NAMALWA (cell line): ENCODE measurements around the gene HDAC6.
A peak's percentile ranks its signal among the peaks of the same experiment; 100 is the strongest.
"Not testable (repeated sequence)": the region's sequence is repeated elsewhere in the genome, so short reads cannot be mapped to it uniquely, and the experiment has no call there.

Source experiments
- DNase-seq: peaks from one replicate; pipeline ENCODE4 v3.0.0-alpha.2; 2015; ENCODE audit warnings: low spot score

HDAC6 gene

DNA sequence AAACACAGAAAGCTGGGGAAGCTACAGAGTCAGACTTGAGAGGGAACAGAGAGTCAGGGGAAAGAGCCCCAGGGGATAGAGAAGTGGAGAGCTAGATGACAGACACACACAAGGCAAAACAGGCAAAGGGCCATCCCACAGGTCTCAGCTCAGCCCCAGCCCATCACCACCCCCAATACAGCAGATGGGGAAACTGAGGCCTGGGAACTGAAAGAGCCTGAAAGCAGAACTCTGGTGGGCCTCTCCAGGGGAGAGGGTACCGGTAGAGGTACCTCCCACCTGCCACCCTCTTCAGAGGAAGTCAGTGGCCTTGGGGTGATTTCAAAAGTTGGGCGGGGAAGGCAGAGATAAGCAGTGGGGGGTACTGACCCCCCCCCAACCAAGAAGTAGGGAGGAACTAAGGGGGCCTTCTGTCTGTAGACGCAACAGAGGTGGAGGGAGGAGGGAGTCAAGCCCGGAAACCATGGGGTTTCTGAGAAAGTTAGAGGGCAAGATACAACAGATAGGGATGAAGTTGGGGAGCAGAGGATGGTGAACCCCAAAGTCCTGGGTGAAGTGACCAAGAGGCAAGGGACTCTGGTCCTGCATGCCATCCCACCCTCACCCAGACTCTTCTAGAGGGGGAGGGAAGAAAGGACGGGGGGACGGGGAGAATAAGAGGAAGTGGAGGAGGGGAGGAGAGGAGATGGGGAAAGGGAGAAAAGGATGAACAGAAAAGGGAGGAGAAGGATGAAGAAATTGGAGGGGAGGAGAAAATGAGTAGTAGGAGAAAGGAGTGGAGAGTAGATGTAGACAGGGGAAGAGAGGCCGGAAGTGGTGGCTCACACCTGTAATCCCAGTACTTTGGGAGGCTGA, 12.3 kb upstream of the HDAC6 start:
- no peak for DNase-seq

DNA sequence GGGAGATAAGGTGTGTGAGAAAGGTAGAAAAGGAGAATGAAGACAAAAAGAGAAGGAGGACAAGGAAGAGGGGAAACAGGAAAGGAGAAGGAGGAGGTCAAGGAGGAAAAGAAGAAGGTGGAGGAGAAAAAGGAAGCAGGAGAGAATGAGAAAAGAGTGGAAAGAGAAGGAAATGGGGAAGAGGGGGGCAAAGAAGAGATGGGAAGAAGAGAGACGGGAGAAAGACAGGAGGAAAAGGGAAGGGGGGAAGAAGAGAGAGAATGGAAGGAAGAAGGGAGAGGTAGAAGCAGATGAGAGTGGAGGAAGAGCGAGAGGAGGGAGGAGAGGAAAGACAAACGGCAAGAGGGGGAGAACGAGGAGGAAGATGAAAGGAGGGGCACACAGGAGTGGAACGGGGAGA, 11.4 kb upstream of the HDAC6 start:
- DNase-seq, result no peak

DNA sequence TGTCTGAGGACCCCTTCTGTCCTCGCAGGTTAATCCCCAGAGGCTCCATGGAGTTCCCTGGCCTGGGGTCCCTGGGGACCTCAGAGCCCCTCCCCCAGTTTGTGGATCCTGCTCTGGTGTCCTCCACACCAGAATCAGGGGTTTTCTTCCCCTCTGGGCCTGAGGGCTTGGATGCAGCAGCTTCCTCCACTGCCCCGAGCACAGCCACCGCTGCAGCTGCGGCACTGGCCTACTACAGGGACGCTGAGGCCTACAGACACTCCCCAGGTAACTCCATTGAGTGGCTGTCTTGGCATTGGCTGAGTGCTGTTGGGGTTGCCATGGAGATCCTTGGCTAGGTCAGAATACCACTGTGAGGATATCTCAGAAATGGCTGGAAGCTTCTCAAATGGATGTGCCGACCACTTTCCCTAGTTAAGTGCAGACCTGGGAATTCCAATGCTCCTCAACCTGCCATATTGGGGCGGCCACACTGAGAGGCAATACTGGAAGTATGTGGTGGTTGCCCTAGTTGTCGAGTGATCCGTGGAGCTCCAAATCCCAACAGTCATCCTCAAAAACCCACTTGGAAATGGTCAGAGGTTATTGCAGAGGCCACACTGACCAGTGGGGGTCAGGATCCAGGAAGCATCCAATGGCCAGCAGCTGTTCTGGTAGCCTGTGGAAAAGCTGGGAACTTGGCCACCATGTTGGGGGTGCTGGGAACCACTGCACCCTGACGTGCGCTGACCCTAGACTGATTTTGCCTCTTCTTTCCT, 10.6 kb upstream of the HDAC6 start:
- no peak for DNase-seq

DNA sequence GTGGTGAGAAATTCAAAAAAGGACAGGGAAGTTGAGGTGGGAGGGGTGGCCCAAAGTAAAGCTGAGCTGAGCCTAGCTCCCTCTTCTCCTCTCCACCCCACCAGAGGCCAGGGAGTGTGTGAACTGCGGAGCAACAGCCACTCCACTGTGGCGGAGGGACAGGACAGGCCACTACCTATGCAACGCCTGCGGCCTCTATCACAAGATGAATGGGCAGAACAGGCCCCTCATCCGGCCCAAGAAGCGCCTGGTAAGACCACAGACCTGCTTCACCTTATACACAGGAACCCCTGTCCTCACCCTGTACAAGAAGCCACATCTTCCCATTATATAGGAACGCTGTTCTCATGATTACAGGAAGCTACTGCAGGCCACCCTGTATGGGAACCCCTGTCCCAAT, 9.6 kb upstream of the HDAC6 start:
- DNase-seq, result no peak

DNA sequence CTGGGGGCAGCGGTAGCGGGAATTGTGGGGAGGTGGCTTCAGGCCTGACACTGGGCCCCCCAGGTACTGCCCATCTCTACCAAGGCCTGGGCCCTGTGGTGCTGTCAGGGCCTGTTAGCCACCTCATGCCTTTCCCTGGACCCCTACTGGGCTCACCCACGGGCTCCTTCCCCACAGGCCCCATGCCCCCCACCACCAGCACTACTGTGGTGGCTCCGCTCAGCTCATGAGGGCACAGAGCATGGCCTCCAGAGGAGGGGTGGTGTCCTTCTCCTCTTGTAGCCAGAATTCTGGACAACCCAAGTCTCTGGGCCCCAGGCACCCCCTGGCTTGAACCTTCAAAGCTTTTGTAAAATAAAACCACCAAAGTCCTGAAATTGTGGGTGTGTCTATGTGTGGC, 7.9 kb upstream of the HDAC6 start:
- DNase-seq, result no peak

DNA sequence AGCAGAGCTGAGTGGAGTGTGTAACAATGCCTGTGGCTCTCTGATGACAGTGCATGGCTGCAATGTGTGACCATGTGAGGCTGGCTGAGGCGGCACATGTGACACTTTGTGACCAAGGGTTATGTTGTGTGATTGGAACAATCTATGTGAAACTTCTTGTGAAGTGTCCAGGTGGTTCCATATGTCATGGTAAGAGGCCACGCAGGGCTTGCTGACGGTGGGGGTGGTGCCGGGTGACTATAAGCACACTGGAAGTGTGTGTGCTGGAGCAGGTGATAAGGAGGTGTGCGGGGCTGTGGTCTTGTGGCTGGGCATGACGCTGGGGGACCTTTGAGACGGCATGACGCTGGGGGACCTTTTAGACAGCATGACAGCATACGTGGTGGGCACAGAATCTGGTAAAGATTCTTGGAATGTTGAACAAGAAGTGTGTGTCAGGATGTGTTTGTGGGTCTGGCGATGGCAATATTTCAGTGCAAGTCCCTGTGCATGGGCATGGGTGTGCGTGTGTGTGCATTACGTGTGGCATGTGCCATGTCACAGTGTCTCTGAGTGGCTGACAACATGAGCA, 7.4 kb upstream of the HDAC6 start:
- no peak for DNase-seq

DNA sequence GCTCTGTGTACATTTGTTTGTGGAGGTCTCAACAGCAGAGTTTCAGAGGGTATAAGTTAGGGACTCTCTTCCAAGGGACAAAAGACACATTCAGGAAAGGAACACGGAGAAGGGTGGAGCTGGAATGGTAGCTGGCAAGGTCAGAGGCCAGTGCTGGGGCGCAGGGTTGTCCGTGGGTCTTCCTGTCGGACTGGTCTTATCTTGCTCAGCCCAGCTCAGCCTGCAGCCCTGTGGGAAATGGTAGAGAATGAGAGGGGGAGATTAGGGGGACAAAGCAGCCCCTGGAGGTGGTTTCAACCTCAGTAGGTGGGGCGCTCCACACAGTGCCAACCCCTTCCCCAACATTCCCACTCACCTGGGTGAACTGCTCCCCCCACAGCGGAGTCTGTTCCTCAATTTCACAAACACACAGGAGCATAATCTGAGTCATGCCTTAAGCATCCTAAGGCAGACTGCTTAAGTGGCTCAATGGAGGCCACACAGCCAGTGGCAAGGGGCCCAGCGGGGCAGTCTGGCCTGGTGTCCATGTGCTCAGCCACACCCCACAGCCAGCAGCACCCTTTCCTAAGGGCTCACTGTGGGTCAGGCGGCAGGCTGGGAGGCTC, 6.9 kb upstream of the HDAC6 start:
- DNase-seq, result no peak

DNA sequence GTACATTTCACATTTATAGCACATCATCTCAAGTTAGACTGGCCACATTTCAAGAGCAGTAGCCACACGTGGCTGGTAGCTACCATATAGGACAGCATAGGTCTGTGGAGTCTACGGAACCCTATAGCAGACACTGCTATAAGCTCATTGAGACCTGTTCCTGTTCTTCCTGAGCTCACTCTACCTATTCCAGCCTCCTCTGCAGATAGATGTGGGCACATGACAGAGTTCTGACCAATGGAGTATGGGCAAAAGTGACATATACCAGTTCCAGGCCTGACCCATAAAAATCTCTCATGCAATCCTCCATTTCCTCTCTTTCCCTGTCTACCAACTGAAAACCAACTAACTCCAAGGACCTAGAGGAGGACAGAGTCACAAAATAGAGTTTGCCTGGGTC, 3.5 kb upstream of the HDAC6 start:
- no peak for DNase-seq

DNA sequence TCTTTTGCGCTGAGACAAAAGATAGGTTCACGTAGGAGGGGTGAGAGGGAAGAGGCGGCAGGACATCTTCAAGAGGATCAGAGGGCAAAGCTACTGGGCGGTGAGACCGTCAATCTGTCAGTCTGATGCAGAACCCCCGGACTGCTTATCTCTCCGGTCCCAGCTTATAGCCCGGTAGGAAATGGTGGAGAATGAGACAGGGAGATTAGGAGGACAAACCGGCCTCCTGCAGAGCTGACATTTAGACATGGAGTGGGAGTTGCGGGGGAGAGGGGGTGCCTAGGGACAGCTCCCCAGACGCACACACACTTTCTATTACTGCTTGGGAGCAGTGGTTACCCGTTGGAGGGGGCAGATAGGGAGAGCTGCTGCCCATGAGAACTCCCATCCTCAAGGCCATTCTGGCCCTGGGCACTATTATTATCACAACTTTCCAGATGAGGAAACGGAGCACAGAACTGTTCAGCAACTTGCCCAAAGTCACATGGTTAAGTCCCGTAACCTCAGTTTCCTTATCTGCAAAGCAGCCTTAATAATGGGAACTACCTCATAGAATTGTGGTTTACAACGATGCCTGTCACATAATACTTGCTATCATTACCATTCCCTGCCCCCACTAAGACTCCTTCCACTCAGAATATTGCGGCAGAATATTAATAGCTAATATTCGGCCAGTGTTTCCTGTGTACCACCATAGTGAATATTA, 1.1 kb upstream of the HDAC6 start:
- DNase-seq, result peak; percentile 1

DNA sequence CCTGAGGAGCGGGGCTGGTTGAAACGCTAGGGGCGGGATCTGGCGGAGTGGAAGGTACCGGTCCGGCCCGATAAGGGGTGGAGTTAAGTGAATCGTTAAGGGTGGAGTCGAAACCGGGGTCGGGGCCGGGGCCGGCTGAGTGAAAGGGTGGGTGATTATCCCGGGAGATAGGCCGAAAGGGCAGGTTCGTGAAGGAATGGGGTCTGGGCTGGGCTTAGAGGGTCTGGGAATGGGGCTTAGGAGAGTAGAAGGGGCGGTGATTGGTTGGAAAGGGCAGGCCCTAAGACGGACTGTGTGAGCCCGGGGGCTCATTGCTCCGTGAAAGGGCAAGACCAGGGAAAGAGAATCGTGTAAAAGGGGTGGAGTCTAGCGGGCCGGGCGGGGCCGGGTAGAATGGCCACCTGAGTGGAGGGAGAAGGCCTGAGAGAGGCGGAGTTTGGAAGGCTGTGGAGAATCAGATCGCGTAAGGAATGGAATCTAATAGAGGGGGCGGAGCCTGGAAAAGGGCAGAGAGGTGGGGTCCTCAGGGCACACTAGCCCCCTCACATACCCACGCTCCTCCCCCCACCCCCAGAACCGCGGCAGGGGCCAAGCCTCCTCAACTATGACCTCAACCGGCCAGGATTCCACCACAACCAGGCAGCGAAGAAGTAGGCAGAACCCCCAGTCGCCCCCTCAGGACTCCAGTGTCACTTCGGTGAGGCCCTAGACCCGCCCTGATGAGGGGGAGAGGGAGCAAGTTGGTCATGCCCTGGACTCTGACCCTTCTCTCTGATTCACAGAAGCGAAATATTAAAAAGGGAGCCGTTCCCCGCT, 430 bp downstream of the HDAC6 start:
- DNase-seq, result peak; percentile 89

DNA sequence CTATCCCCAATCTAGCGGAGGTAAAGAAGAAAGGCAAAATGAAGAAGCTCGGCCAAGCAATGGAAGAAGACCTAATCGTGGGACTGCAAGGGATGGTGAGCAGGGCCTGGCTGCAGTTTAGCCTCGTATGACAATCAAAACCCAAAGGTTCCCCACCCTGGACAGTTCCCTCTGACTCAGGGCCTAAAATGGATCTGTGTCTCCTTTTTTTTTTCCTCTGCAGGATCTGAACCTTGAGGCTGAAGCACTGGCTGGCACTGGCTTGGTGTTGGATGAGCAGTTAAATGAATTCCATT, 986 bp downstream of the HDAC6 start:
- DNase-seq, result no peak

DNA sequence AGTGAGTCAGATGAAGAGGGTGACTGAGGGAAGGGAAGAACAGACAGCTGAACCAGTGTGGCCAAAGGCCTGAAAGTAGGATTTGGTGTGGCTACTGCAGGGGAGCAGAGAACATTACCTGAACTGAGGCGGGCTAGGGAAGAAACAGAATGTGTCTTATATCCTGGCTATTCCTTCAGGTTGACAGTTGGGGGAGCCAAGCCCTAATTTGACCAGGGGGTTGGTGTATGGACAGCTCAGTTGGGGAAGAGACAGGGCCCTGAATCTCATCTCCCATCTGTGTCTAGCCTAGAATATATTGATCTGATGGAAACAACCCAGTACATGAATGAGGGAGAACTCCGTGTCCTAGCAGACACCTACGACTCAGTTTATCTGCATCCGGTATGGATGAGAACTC, 4.2 kb downstream of the HDAC6 start:
- DNase-seq, result peak; percentile 4

DNA sequence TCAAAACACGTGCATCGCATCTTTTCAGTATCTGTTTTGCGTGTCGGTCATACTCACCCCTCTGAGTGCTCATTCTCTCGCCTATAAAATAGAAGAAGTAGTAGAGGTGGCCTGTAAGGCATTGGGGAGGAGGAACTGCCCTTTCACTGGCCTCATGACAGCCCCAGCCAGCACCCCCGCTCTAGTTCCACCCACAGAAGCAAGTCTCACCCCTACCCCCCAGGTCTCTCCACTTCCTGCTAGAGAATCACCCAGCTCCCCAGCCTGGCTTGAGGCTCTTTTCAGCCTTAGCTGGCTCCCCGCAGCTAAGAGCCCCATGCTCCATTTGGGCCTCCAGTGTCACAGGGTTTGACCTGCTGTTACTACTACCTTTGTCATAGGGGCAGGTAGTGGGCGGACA, 11.8 kb downstream of the HDAC6 start:
- no peak for DNase-seq

DNA sequence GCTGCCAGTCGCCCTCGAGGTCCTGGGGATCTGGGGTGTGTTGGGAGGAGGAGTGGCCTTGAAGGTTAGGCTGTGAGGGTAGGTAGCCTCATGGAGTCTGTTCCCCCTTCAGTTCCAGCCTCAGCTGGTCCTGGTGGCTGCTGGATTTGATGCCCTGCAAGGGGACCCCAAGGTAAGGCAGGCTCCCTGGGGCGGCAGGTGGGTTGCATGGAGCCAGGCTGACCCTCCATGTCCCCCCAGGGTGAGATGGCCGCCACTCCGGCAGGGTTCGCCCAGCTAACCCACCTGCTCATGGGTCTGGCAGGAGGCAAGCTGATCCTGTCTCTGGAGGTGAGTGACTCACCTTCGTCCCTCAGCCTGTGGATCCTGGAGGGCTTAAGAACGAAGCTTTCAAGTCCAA, 12.9 kb downstream of the HDAC6 start:
- DNase-seq, result no peak

DNA sequence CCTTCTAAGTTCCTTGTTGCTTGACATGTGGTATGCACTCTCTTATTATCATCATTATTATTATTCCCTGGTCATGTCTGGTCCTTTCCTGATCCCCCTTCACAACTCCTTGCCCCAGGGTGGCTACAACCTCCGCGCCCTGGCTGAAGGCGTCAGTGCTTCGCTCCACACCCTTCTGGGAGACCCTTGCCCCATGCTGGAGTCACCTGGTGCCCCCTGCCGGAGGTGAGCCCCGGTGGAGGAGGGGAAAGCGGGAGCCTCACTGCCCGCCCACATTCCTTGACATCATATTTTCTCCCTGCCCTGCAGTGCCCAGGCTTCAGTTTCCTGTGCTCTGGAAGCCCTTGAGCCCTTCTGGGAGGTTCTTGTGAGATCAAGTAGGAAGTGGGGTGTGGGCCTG, 13.4 kb downstream of the HDAC6 start:
- no peak for DNase-seq

DNA sequence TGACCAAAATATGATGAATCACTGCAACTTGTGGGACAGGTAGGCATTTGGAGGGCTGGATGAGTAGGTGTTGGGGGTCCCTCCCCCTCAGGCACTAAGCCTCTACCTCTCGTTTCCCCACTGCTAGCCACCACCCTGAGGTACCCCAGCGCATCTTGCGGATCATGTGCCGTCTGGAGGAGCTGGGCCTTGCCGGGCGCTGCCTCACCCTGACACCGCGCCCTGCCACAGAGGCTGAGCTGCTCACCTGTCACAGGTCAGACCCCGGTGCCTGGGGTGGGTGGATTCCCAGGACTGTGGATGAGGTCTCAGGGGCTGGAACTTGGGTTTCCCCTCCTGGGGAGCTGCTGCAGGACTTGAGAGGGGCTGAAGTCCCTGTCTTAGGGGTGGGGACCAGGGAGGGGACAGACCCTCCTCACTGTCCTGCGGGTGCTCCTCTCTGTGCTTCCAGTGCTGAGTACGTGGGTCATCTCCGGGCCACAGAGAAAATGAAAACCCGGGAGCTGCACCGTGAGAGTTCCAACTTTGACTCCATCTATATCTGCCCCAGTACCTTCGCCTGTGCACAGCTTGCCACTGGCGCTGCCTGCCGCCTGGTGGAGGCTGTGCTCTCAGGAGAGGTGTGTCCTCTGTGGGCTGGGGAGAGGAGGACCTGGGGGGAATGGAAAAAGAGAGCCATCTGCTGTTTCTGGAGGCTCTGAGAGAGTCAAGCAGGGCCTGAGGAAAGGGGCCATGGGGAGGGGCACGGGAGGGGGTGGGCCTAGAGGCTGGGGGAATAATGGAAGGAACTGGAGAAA, 14.3 kb downstream of the HDAC6 start:
- DNase-seq, result no peak

DNA sequence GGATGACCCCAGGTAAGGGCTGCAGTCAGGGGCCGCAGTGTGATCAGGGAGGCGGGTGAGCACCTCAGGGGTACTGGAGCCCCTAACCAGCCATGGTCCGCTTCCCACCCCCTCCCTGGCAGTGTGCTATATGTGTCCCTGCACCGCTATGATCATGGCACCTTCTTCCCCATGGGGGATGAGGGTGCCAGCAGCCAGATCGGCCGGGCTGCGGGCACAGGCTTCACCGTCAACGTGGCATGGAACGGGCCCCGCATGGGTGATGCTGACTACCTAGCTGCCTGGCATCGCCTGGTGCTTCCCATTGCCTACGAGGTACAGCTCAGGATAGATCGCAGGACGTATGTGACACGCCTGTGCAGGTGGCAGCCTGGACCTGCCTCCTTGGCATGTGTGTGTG, 16.2 kb downstream of the HDAC6 start:
- DNase-seq, result no peak

DNA sequence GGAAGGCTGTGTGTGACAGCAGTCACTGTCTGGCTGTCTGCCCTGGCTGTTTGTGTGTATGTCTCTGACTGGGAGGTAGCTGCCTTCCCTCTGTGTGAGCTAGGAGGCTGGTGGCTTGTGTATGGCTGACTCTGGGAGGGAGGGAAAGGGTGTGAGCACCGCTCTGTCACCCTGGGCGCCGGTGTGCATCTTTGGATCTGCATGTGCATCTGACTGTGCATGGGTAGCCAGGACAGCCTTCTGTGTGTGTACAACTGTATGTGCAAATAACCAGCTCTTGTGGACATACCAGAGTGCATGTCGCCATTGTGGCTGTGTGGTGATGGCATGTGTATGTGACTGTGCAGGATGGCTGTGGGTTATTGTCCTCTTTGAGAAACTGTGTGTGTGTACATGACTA, 17.0 kb downstream of the HDAC6 start:
- no peak for DNase-seq

DNA sequence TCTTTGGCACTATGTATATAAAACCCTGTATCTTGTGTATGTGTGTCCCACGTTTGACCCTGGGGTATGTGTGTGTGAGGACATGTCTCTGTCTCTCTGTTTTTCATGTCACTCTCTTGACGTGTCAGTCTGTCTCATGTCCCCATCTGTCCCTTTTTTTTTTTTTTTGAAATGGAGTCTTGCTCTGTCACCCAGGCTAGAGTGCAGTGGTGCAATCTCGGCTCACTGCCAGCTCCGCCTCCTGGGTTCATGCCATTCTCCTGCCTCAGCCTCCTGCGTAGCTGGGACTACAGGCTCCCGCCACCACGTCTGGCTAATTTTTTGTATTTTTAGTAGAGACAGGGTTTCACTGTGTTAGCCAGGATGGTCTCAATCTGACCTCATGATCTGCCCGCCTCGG, 17.5 kb downstream of the HDAC6 start:
- not testable (repeated sequence) for DNase-seq

DNA sequence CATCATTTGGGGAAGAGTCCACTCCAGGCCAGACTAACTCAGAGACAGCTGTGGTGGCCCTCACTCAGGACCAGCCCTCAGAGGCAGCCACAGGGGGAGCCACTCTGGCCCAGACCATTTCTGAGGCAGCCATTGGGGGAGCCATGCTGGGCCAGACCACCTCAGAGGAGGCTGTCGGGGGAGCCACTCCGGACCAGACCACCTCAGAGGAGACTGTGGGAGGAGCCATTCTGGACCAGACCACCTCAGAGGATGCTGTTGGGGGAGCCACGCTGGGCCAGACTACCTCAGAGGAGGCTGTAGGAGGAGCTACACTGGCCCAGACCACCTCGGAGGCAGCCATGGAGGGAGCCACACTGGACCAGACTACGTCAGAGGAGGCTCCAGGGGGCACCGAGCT, 21.2 kb downstream of the HDAC6 start:
- DNase-seq, result no peak

DNA sequence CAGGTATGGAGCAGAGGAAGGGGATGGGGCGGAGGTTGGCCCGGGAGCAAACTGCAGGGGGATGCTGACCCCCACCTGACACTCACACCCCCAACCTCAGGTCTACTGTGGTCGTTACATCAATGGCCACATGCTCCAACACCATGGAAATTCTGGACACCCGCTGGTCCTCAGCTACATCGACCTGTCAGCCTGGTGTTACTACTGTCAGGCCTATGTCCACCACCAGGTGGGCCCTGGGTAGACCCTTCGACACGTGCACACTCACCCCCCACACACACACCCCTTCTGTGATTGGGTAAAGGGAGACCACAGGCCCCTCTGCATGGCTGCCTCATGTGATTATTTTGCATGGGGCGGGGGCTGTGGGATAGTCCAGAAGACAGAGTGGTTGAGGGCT, 22.2 kb downstream of the HDAC6 start:
- no peak for DNase-seq
